Tracheal epithelial cell (primary cell): ENCODE results near the gene UROD. TPM values are rescaled to one million over a fixed set of nuclear protein-coding genes. Genes with fewer than 3 reads are reported as not detected.

Source experiments
- total RNA-seq: library from RNA; depleted of rRNA; stranded (reverse); fragments of >200 nt; gene quantifications from 2 replicates; pipeline ENCODE4 v1.2.1, GENCODE V29; 2014

Gene UROD
- 96.6 and 107 TPM in 2 replicates for total RNA-seq

GRCh38 chr1:45011837-45012638 lies at the start of gene UROD:
UROD (plus strand) TSS chr1:45012254; CDS start chr1:45012266, 12 bp downstream.

GRCh38 chr1:45010855-45011811 lies 921 bp upstream of the UROD start, which contains the start of gene HECTD3:
HECTD3 (minus strand) TSS chr1:45011324; CDS start chr1:45011257, 67 bp downstream.

Other genes with a start within 250 kb of the UROD start
- gene RPS8, start 236.7 kb upstream of the UROD start, total RNA-seq: 2,442 and 4,378 TPM in 2 replicates
- gene BEST4, start 224.1 kb upstream of the UROD start, total RNA-seq: under 0.01 TPM in 1 of 2 replicates, not detected in the other
- gene PLK3, start 211.9 kb upstream of the UROD start, total RNA-seq: 15.1 and 30.6 TPM in 2 replicates
- gene DYNLT4, start 204.9 kb upstream of the UROD start, total RNA-seq: 0.24 TPM in 1 of 2 replicates, not detected in the other
- 0.64 and 1.9 TPM in 2 replicates for gene BTBD19, start 203.7 kb upstream of the UROD start, total RNA-seq
- gene PTCH2, start 169.0 kb upstream of the UROD start, total RNA-seq: not detected in 2 replicates
- 29.4 and 32.6 TPM in 2 replicates for gene EIF2B3, start 25.7 kb upstream of the UROD start, total RNA-seq
- 16.6 TPM in 2 replicates for gene HECTD3, start 930 bp upstream of the UROD start, total RNA-seq
- gene ZSWIM5, start 194.4 kb downstream of the UROD start, total RNA-seq: under 0.01 TPM in 1 of 2 replicates, not detected in the other